Measurements from ENCODE around the gene KLHL22.

DNA sequence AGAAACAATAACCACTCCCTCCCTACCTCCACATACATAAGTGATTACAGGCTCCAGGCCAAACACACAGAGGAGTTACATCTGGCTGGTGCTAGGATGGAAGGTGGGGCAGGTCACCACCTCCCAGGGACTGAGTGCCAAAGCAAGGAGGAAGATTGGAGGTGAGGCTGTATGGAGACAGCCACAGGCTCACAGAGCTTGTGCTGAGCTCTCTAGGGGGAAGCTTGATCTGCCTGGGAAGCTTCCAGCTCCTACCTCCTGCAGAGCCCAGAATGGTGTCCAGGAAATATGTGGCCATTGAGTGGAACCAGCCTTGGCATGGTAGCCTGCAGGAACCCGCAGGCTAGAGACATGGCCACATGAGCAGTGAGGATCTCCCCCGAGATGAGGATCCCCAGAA lies 8.2 kb upstream of the KLHL22 start:
- TF ChIP-seq, protein P1, sequence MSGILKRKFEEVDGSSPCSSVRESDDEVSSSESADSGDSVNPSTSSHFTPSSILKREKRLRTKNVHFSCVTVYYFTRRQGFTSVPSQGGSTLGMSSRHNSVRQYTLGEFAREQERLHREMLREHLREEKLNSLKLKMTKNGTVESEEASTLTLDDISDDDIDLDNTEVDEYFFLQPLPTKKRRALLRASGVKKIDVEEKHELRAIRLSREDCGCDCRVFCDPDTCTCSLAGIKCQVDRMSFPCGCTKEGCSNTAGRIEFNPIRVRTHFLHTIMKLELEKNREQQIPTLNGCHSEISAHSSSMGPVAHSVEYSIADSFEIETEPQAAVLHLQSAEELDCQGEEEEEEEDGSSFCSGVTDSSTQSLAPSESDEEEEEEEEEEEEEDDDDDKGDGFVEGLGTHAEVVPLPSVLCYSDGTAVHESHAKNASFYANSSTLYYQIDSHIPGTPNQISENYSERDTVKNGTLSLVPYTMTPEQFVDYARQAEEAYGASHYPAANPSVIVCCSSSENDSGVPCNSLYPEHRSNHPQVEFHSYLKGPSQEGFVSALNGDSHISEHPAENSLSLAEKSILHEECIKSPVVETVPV (CRISPR knock-in tag; IDR thresholded peaks at IDR 0.05), result no peak
- no peak for TF ChIP-seq ZFP3 (CRISPR knock-in tag; IDR thresholded peaks at IDR 0.05)
- TF ChIP-seq ESRRG (CRISPR knock-in tag; IDR thresholded peaks at IDR 0.05), result no peak
- TF ChIP-seq, protein P2, sequence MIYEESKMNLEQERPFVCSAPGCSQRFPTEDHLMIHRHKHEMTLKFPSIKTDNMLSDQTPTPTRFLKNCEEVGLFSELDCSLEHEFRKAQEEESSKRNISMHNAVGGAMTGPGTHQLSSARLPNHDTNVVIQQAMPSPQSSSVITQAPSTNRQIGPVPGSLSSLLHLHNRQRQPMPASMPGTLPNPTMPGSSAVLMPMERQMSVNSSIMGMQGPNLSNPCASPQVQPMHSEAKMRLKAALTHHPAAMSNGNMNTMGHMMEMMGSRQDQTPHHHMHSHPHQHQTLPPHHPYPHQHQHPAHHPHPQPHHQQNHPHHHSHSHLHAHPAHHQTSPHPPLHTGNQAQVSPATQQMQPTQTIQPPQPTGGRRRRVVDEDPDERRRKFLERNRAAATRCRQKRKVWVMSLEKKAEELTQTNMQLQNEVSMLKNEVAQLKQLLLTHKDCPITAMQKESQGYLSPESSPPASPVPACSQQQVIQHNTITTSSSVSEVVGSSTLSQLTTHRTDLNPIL (CRISPR knock-in tag; IDR thresholded peaks at IDR 0.05; ENCODE audit: low read depth), result no peak
- TF ChIP-seq, protein P3, sequence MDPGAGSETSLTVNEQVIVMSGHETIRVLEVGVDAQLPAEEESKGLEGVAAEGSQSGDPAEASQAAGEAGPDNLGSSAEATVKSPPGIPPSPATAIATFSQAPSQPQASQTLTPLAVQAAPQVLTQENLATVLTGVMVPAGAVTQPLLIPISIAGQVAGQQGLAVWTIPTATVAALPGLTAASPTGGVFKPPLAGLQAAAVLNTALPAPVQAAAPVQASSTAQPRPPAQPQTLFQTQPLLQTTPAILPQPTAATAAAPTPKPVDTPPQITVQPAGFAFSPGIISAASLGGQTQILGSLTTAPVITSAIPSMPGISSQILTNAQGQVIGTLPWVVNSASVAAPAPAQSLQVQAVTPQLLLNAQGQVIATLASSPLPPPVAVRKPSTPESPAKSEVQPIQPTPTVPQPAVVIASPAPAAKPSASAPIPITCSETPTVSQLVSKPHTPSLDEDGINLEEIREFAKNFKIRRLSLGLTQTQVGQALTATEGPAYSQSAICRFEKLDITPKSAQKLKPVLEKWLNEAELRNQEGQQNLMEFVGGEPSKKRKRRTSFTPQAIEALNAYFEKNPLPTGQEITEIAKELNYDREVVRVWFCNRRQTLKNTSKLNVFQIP (CRISPR knock-in tag; IDR thresholded peaks at IDR 0.05; ENCODE audit: borderline replicate concordance, low read depth), result no peak
- TF ChIP-seq, protein P4, sequence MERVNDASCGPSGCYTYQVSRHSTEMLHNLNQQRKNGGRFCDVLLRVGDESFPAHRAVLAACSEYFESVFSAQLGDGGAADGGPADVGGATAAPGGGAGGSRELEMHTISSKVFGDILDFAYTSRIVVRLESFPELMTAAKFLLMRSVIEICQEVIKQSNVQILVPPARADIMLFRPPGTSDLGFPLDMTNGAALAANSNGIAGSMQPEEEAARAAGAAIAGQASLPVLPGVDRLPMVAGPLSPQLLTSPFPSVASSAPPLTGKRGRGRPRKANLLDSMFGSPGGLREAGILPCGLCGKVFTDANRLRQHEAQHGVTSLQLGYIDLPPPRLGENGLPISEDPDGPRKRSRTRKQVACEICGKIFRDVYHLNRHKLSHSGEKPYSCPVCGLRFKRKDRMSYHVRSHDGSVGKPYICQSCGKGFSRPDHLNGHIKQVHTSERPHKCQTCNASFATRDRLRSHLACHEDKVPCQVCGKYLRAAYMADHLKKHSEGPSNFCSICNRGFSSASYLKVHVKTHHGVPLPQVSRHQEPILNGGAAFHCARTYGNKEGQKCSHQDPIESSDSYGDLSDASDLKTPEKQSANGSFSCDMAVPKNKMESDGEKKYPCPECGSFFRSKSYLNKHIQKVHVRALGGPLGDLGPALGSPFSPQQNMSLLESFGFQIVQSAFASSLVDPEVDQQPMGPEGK (CRISPR knock-in tag; IDR thresholded peaks at IDR 0.05; ENCODE audit: borderline replicate concordance), result no peak
- no peak for TF ChIP-seq ARNTL (CRISPR knock-in tag; IDR thresholded peaks at IDR 0.05; ENCODE audit: borderline replicate concordance, low read depth)
- TF ChIP-seq GLIS3 (CRISPR knock-in tag; IDR thresholded peaks at IDR 0.05), result no peak
- TF ChIP-seq, protein P5, sequence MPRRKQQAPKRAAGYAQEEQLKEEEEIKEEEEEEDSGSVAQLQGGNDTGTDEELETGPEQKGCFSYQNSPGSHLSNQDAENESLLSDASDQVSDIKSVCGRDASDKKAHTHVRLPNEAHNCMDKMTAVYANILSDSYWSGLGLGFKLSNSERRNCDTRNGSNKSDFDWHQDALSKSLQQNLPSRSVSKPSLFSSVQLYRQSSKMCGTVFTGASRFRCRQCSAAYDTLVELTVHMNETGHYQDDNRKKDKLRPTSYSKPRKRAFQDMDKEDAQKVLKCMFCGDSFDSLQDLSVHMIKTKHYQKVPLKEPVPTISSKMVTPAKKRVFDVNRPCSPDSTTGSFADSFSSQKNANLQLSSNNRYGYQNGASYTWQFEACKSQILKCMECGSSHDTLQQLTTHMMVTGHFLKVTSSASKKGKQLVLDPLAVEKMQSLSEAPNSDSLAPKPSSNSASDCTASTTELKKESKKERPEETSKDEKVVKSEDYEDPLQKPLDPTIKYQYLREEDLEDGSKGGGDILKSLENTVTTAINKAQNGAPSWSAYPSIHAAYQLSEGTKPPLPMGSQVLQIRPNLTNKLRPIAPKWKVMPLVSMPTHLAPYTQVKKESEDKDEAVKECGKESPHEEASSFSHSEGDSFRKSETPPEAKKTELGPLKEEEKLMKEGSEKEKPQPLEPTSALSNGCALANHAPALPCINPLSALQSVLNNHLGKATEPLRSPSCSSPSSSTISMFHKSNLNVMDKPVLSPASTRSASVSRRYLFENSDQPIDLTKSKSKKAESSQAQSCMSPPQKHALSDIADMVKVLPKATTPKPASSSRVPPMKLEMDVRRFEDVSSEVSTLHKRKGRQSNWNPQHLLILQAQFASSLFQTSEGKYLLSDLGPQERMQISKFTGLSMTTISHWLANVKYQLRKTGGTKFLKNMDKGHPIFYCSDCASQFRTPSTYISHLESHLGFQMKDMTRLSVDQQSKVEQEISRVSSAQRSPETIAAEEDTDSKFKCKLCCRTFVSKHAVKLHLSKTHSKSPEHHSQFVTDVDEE (CRISPR knock-in tag; IDR thresholded peaks at IDR 0.05), result no peak
